NCI-H526 (cell line): ENCODE data around the gene ZMYND10.
"Not testable (repeated sequence)": the region's sequence is repeated elsewhere in the genome, so short reads cannot be mapped to it uniquely, and the experiment has no call there.

Source experiments
- DNase-seq, 2 experiments: peaks; one replicate each; lab custom pipeline; 2025; lab: John Stamatoyannopoulos, UW

ZMYND10 gene

GRCh38 chr3:50325497-50326181, 19.9 kb downstream of the ZMYND10 start:
- no peak for DNase-seq

GRCh38 chr3:50325113-50325480, 20.4 kb downstream of the ZMYND10 start:
- DNase-seq, result no peak

- DNase-seq, result peak; percentile 21 to 62
These were observed 21.0 kb downstream of the ZMYND10 start for GRCh38 chr3:50324351-50325112.

GRCh38 chr3:50323614-50324199, 21.8 kb downstream of the ZMYND10 start:
- no peak for DNase-seq

- DNase-seq, result no peak
These were observed 22.4 kb downstream of the ZMYND10 start for GRCh38 chr3:50323092-50323600.

GRCh38 chr3:50322386-50323091, 23.0 kb downstream of the ZMYND10 start, which contains the start of gene HYAL2:
TSS of gene HYAL2 (minus strand) at chr3:50322745. CDS start at chr3:50320489, 2,256 bp downstream.
- peak in 1 of 2 experiments; percentile 30 for DNase-seq

- no peak for DNase-seq
These were observed 23.5 kb downstream of the ZMYND10 start for GRCh38 chr3:50322115-50322385.

- peak; percentile 81 to 94 for DNase-seq
These were observed 24.0 kb downstream of the ZMYND10 start for GRCh38 chr3:50321336-50322114.

GRCh38 chr3:50320853-50321335, 24.6 kb downstream of the ZMYND10 start:
- peak in 1 of 2 experiments; percentile 91 for DNase-seq

GRCh38 chr3:50319894-50320625, 25.5 kb downstream of the ZMYND10 start:
- no peak for DNase-seq

GRCh38 chr3:50319181-50319893, 26.2 kb downstream of the ZMYND10 start:
- DNase-seq, result no peak

- DNase-seq, result no peak
These were observed 26.9 kb downstream of the ZMYND10 start for GRCh38 chr3:50318615-50319014.

GRCh38 chr3:50318163-50318562, 27.4 kb downstream of the ZMYND10 start:
- no peak for DNase-seq

GRCh38 chr3:50317300-50317699, 28.2 kb downstream of the ZMYND10 start:
- DNase-seq, result no peak

GRCh38 chr3:50316657-50317242, 28.8 kb downstream of the ZMYND10 start:
- DNase-seq, result no peak

- DNase-seq, result no peak
These were observed 30.7 kb downstream of the ZMYND10 start for GRCh38 chr3:50314816-50315215.

- no peak for DNase-seq
These were observed 31.2 kb downstream of the ZMYND10 start for GRCh38 chr3:50314342-50314741.

- not testable (repeated sequence) for DNase-seq
These were observed 33.5 kb downstream of the ZMYND10 start for GRCh38 chr3:50312041-50312440.

- DNase-seq, result no peak
These were observed 40.9 kb downstream of the ZMYND10 start for GRCh38 chr3:50304601-50305000.
